ENCODE data around the gene GADL1.

DNA sequence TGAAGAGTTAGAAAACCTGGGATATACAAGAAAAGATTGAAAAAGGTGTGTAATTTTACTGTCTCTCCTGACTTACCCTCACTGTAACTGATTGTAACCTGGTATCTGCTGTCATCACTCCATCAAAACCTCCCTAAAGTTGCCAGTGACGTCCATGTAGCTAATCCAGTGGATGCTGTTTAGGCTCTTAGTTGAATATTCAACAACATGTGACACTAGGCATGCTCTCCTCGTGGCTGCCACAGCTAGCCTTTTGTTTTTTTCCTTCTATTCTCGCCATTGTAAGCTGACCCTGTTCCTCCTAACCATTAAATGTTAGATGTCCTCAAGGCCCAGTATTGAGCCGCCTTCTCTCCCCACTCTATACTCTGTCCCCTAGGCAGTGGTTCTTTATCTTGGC is 41.6 kb downstream of the GADL1 start:
- TF ChIP-seq POLR2A (IDR thresholded peaks at IDR 0.05; ENCODE audit: low read length), result no peak
- no peak for TF ChIP-seq GATA1 (IDR thresholded peaks at IDR 0.05; ENCODE audit: low read depth, low read length)
